Fibroblast of mammary gland (primary cell): ENCODE measurements around the gene TOPAZ1.

Experiments
- DNase-seq: peaks from one replicate; pipeline ENCODE4 v3.0.0-alpha.2; 2010; ENCODE audit warnings: low read depth
- H3K4me3 ChIP-seq: 2 replicates; pipeline ENCODE4 v1.5.1; 2011; ENCODE audit warnings: low read depth, mild to moderate bottlenecking, low read length, moderate library complexity; ENCODE audit not compliant: control insufficient read depth
- TF ChIP-seq, protein P1 (sequence below): conservative IDR thresholded peaks from 2 replicates; pipeline ENCODE4 v1.5.1; 2011; ENCODE audit warnings: low read depth, low read length, inconsistent platforms; ENCODE audit not compliant: control insufficient read depth, insufficient read depth

TOPAZ1 gene

GRCh38 chr3:44365952-44366351, 124.3 kb downstream of the TOPAZ1 start:
- no peak overlapping the region for H3K4me3 ChIP-seq
- TF ChIP-seq, protein P1, sequence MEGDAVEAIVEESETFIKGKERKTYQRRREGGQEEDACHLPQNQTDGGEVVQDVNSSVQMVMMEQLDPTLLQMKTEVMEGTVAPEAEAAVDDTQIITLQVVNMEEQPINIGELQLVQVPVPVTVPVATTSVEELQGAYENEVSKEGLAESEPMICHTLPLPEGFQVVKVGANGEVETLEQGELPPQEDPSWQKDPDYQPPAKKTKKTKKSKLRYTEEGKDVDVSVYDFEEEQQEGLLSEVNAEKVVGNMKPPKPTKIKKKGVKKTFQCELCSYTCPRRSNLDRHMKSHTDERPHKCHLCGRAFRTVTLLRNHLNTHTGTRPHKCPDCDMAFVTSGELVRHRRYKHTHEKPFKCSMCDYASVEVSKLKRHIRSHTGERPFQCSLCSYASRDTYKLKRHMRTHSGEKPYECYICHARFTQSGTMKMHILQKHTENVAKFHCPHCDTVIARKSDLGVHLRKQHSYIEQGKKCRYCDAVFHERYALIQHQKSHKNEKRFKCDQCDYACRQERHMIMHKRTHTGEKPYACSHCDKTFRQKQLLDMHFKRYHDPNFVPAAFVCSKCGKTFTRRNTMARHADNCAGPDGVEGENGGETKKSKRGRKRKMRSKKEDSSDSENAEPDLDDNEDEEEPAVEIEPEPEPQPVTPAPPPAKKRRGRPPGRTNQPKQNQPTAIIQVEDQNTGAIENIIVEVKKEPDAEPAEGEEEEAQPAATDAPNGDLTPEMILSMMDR, result no peak
- no peak for DNase-seq

DNA sequence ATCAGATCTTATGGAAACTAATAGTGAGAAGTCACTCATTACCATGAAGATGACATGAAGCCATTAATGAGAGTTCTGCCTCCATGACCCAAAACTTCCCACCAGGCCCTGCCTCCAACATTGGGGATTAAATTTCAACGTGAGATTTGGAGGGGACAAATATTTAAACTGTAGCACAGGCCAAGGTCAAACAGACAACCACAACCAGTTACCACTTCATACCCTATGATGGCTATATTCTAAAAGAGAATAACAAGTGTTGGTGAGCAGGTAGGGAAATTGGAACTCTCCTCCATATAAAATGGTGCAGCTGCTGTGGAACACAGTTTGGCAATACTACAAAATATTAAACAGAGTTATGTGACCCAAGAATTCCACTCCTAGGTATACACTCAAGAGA, 133.8 kb downstream of the TOPAZ1 start:
- no peak for DNase-seq
- TF ChIP-seq, protein P1, result no peak
- H3K4me3 ChIP-seq, result no peak overlapping the region
